Activated CD8-positive, alpha-beta memory T cell treated with anti-CD3 and anti-CD28 coated beads for 4 hours (primary cell): Measurements from ENCODE around the gene GPR141.

ENCODE experiments used
- DNase-seq, 2 donors: peaks; one replicate each; pipeline ENCODE4 v3.0.0-alpha.2; 2020; ENCODE audit warnings: low read depth in 2 of 2

Gene GPR141

DNA sequence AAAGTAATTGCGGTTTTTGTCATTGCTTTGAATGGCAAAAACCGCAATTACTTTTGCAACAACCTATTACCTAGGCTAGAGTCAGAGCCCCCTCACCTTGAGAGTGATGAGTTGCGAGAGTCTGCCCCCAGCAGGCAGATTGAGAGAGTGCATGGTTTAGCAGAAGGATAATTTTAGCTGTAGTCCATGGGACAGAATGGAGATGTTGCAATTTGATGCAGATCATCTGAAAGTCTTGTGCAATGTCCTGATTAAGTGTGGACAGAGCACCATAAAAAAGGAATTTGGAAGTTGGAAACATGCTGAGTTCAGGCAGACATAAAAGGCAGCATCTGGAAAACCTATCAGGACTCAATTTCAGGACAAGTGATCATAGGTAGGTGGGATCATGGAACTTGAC is 48.7 kb downstream of the GPR141 start:
- DNase-seq: no peak

DNA sequence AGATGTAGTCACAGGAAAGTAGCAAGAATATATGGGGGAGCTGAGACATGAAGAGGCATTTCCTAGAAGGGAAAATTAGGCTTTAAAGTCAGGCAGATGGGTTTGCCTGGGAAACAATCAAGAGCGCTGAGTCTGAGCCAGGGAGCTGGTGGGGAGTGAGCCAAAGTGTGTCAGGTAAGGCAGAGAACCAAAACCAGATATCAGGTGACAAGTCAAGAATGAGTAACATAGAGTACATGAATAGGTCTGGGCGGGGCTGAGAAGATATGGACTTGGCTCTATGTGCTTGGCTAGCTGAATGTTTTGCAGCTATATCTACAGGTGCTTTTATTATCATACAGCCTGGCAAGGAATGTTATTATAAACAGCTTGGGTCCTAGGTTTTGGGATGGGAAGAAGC is 49.3 kb downstream of the GPR141 start:
- DNase-seq: no peak

DNA sequence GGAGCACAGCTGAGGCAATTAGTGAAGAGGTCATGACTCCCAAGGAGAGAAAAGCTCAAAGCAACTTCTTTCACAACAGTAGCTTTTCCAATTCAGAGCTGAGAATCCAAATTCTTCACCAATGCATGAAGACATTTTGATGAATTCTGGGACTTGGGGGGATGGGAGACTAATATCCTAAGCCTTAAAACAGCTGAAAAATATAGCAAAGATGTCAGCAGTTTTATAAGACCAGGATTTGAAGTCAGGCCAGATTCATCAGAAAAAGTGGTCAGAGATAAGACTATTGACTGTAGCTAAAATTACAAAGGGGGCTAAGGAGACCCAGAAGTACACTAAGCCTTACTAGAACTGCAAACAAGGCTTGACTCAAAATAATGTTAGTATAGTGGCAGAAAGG is 51.6 kb downstream of the GPR141 start:
- no peak for DNase-seq

DNA sequence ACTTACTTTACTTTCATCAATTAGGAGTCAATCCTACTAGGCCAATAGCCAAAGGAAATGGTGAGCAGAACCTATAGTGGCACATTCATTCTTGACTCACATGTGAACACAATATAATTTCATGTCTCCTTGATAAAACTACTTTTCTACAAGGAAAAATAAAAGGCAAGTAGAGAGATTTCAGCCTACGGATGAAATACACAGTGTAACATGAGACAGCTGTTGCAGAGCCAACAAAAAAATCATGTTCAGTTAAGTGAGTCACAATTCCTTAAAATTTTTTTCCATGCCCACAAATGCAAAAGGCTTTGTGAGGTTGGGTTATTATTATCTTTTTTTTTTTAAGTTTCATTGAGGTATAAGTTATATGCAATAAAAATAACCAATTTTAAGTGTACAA is 54.8 kb downstream of the GPR141 start:
- DNase-seq: no peak

DNA sequence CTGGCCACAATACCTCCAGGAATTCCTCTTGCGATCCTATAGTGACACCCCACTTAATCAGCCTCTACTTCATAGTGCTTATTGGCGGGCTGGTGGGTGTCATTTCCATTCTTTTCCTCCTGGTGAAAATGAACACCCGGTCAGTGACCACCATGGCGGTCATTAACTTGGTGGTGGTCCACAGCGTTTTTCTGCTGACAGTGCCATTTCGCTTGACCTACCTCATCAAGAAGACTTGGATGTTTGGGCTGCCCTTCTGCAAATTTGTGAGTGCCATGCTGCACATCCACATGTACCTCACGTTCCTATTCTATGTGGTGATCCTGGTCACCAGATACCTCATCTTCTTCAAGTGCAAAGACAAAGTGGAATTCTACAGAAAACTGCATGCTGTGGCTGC is 56.8 kb downstream of the GPR141 start:
- DNase-seq: no peak

DNA sequence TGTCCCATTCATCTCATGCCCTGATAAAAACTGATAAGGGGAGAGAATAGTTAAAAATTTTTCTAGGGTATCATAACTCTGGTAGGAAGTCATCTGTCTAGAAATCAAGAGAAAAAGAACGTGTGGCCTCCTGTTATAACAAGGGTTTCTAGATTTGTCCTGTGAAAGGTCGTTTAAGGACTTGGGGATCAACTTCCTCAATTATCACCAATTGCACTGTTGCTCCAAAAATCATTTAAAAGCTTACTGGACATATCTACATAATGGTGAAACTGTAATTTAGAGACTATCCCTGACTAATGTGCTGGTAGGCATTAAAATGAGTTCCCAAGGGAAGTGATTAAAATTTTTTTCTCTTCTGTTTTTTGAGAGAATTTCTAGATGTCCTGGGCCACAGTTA is 58.2 kb downstream of the GPR141 start:
- DNase-seq: no peak

- no peak for DNase-seq
Observed at GRCh38 chr7:37751096-37751495, 67.5 kb downstream of the GPR141 start.

DNA sequence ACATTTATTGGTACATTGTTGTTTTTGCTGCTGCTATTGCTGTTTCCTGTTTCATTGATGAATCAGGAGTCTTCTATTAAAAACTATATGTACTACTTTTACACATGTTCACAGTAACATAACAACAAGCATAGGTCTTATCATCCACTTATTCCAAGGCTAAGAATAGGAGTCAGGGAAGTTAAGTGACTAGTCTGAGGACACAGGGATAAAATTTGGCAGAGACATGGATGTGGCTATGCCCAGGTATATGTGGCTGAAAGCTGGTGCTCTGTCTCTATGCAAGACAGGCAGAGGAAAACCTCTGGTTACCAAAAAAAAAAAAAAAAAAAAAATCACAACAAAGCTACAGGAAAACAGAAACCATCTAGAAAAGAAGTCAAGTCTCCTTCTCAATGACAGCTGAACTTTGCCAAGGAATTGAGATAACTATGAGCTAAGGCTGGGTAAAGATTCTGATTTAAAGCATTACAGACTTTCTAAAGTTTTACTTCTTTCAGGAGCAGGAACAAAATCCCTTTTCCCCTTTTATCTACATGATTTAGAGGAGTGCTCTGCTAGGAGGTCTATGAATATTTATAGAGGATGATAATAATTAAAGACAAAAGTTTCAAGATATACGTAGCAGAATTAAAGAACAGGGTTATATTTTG is 70.0 kb downstream of the GPR141 start:
- DNase-seq: no peak

- DNase-seq: no peak
Observed at GRCh38 chr7:37756797-37757551, 73.4 kb downstream of the GPR141 start.

- DNase-seq: no peak
Observed at GRCh38 chr7:37757563-37757962, 74.0 kb downstream of the GPR141 start.

- DNase-seq: no peak
Observed at GRCh38 chr7:37758501-37759045, 75.0 kb downstream of the GPR141 start.

DNA sequence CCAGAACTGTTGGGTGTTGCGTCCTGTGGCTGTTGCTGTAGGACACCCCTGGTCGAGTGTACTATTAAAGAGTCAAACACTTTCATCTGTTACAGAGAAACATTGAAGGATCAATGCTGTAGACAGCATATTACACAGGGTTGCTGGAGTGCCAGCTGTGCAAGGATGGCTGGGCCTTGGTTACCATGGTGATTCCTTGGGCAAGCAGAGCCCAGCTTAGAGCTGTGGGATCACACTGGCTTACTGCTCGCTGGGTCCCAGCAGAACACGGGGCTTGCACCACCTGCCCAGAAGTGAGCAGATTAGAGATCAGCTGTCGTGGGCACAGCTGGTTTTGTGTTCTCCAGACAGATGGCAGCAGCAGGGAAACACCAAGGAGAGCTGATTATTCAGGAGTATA is 76.0 kb downstream of the GPR141 start:
- DNase-seq: no peak

DNA sequence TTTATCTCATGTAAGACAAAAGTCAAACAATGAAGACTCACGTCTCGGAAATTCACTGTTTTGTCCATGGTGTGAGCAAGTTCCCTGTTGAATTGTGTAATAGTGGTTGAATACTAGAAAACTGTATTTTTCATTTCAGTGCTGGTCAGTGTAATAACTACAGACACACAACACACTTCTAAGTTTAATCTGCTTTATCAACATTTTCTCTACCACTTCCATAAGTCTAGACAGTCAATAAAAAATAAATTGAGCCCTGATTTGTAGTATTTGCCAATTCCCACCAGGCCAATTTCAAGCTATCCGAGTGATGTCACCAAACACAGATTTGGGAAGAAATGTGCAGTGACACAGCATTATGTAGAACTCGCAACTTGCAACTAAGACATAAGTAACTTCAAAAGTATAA is 81.9 kb downstream of the GPR141 start:
- no peak for DNase-seq

GRCh38 chr7:37765872-37766525 is 82.4 kb downstream of the GPR141 start:
- no peak for DNase-seq

GRCh38 chr7:37768611-37769010 is 85.0 kb downstream of the GPR141 start:
- DNase-seq: no peak

DNA sequence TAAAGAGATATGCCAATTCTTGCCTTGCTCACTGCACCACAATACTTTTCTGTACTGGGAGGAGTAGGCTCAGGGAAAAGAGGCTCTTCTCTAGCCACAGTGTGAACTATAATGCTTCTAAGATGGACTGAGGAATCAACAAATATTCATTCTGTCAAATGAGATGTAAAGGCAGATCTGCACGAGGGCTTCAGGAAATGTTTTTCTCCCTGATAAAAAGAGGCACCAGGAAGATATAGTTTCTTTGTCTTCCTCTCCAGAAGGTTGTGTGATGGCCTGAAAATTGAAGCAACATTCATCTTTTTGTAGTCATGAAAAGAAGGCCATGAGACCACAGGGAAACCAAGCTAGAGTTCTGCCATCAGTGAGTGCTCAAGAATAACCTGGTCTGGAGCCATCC is 85.7 kb downstream of the GPR141 start:
- DNase-seq: no peak

GRCh38 chr7:37769726-37770125 is 86.2 kb downstream of the GPR141 start:
- DNase-seq: no peak

DNA sequence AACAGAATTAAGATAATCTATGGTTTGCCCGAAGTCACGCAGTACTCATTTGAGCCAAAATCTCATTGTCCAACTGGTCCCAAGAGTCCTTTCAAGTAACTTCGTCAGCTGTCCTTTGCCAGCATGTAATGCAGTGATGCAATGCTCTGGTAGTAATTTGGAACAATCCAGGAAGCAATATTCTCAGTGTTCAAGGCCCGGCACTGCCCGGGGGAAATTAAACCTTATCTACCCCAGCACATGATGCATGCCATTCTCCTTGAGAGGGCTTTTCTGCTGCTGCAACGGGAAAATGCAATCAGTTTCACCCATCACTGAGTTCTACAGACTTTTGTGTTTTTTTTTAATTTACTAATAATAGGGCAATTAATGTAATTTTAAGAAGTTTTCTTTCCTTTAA is 87.3 kb downstream of the GPR141 start:
- DNase-seq: no peak

- DNase-seq: no peak
Observed at GRCh38 chr7:37771342-37771741, 87.8 kb downstream of the GPR141 start.

DNA sequence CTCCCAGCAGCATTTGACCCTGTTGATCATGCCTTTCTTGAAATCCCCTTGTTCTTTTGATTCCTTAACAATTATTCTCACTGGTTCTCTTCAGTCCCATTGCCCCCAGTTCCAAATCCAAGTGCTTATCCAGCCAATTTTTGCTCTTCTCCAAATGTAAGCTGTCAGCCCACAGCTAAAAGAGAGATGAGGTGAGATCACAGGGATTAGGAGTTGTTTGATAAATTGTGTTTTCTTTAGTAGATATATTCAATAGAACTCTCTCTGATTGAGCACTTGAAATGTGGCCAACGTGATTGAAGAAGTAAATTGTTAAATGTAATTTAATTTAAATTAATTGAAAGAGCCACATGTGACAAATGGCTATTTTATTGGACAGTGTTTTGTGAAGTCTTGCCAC is 88.2 kb downstream of the GPR141 start:
- no peak for DNase-seq

DNA sequence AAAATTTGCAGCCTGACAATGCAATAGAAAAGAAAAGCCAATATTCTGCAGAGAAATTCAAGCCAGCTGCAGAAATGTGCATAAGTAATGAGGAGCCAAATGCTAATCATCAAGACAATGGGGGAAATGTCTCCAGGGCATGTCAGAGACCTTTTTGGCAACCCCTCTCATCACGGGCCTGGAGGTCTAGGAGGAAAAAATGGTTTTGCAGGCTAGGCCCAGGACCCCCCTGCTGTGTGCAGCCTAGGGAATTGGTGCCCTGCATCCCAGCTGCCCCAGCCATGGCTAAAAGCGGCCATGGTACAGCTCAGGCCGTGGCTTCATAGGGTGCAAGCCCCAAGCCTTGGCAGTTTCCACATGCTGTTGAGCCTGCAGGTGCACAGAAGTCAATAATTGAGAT is 92.4 kb downstream of the GPR141 start:
- no peak for DNase-seq

GRCh38 chr7:37781156-37781555 is 97.6 kb downstream of the GPR141 start:
- no peak for DNase-seq

- DNase-seq: no peak
Observed at GRCh38 chr7:37782166-37782565, 98.6 kb downstream of the GPR141 start.
